GM10248 (cell line): ENCODE results near the gene UBE2N.
A peak's percentile ranks its signal among the peaks of the same experiment; 100 is the strongest.

Experiments
- CTCF ChIA-PET: fragments of 300-600 bp; sonication (Branson Sonifier 250); formaldehyde crosslinking; extraction: SDS; loops from one replicate; lab custom pipeline; 2021; ENCODE audit warnings: antibody characterized with exemption; lab: Yijun Ruan, JAX
- POLR2A ChIA-PET: fragments of 350-650 bp; sonication (Branson Sonifier 250); formaldehyde crosslinking; extraction: SDS; loops from one replicate; lab custom pipeline; 2020; ENCODE audit warnings: antibody characterized with exemption; lab: Yijun Ruan, JAX
- DNase-seq: peaks from one replicate; pipeline ENCODE4 v3.0.0; 2012; ENCODE audit errors: extremely low spot score
- CTCF ChIP-seq: IDR thresholded peaks from 2 replicates; pipeline ENCODE4 v1.5.1; 2012; ENCODE audit warnings: mild to moderate bottlenecking, low read depth; ENCODE audit errors: extremely low read depth, missing control alignments, control extremely low read depth

UBE2N gene, protein sequence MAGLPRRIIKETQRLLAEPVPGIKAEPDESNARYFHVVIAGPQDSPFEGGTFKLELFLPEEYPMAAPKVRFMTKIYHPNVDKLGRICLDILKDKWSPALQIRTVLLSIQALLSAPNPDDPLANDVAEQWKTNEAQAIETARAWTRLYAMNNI

DNA sequence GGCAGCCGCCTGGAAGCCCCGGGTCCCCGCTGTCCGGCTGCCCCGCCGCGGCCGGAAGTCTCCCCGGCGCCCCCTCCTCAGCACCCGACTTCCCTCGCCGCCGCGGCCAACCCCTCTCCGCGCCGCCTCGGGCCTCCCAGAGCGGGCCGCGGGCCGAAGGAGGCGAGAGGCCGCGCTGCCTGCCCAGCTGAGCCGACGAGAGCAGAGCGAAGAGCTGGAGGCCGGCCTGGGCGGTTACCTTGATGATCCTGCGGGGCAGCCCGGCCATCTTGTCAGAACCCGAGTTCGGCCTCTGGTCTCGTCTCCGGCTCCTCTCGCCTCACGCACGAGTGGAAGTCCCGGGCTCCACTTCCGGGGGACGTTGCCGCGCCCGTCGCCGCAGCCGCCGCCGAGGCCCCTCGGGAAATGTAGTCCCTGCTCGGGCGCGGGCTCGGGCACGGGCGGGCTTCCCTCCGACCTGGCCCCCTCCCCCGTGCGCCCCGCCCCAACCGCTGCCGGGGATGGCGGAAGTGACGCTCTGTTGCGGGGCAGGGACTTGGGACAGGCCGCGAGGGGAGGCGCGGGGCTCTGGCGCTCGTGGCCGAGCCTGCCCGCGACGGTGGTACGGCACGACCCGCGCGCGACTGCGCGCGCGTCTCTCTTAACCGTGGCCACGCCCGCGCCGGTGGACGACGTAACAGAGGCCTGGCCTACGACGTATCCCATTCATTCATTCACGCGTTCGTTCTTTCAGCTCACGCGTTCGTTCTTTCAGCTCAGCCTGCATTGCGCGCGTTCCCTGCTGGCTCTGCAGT is at the start of gene UBE2N:
Gene UBE2N (minus strand): TSS at position 331 of the 794 bp plus-strand sequence. CDS start 63 bp downstream, at position 268.
- TF ChIP-seq CTCF = no peak
- ChIA-PET POLR2A (interaction anchor here (1.6 kb wide), 1 partner anchor 26 kb away, joined by 4 read pairs; the partner anchor contains the start of gene MRPL42), CTCF (interaction anchor here (1.1 to 1.2 kb wide), 2 partner anchors 26 to 287 kb away, joined by 3 read pairs; no protein-coding TSS in a partner anchor)
- DNase-seq = peak; percentile 94

GRCh38 chr12:93484315-93484981 is 42.7 kb upstream of the UBE2N start:
- POLR2A ChIA-PET = interaction anchor here (0.6 kb wide), 1 partner anchor 9 kb away, joined by 3 read pairs; no protein-coding TSS in a partner anchor

GRCh38 chr12:93483151-93483807 is 41.5 kb upstream of the UBE2N start:
- CTCF ChIA-PET = interaction anchor here (1.5 to 3.7 kb wide), 4 partner anchors 12 to 618 kb away, joined by 4 to 18 read pairs (median 9); partner anchors contain the start of gene MRPL42
- POLR2A ChIA-PET = interaction anchor here (0.6 kb wide), 1 partner anchor 10 kb away, joined by 3 read pairs; no protein-coding TSS in a partner anchor
- no peak for TF ChIP-seq CTCF
- DNase-seq = no peak

More at GRCh38 chr12:93484315-93484981, 42.7 kb upstream of the UBE2N start:
- no peak for DNase-seq
- CTCF ChIA-PET = interaction anchor here (0.8 to 3.7 kb wide), 5 partner anchors 13 to 617 kb away, joined by 3 to 18 read pairs (median 4); no protein-coding TSS in a partner anchor
- no peak for TF ChIP-seq CTCF

GRCh38 chr12:93482721-93483120 is 41.0 kb upstream of the UBE2N start:
- no peak for TF ChIP-seq CTCF
- DNase-seq = no peak
- POLR2A ChIA-PET = no interaction called here
- CTCF ChIA-PET = interaction anchor here (1.9 to 3.7 kb wide), 3 partner anchors 15 to 619 kb away, joined by 8 to 18 read pairs (median 10); partner anchors contain the start of gene MRPL42

- CTCF ChIA-PET = interaction anchor here (1.0 kb wide), 1 partner anchor 57 kb away, joined by 4 read pairs; no protein-coding TSS in a partner anchor
- POLR2A ChIA-PET = no interaction called here
- DNase-seq = no peak
- TF ChIP-seq CTCF = no peak
Measured at GRCh38 chr12:93476555-93476954, 34.8 kb upstream of the UBE2N start.
